ENCODE measurements around the gene ADAMTS2. TPM values are rescaled to one million over a fixed set of nuclear protein-coding genes. Genes with fewer than 3 reads are reported as not detected.

ADAMTS2 gene
- total and polyA plus RNA-seq, 2 experiments from 2014 or later: 1.6 to 8.1 TPM

GRCh38 chr5:179184521-179185050 is 160.7 kb downstream of the ADAMTS2 start:
- H3K9me2 ChIP-seq (ENCODE audit: insufficient read depth): no peaks in the 10 kb centered on the region
- Mint-ChIP-seq H3K27ac (peak overlapping the region; percentile 23; the same call in 1 of the 2 replicates), H3K27me3 (ENCODE audit: insufficient read depth, low read depth, poor library complexity) (peaks cover 17% of the 10 kb centered on the region), H3K4me3 (no peak overlapping the region), H3K36me3 (ENCODE audit: low read depth) (no peaks in the 10 kb centered on the region), H3K4me1 (peaks cover 53% of the 10 kb centered on the region), H3K9me3 (no peaks in the 10 kb centered on the region; the same call in 2 of the 3 replicates)
- H3F3A ChIP-seq (replicated peaks; ENCODE audit: low read depth): no peaks in the 10 kb centered on the region
- ATAC-seq (no peak), DNase-seq (ENCODE audit: low spot score) (no peak)
- no peak overlapping the region for H3K4me3 ChIP-seq
- H3K36me3 ChIP-seq (ENCODE audit: insufficient read depth): no peaks in the 10 kb centered on the region
- no peak overlapping the region for H2AFZ ChIP-seq
- H4K20me1 ChIP-seq (replicated peaks; ENCODE audit: insufficient read depth): no peaks in the 10 kb centered on the region
- no peaks in the 10 kb centered on the region for H3K79me2 ChIP-seq (replicated peaks; ENCODE audit: insufficient read depth)
- H3K27me3 ChIP-seq (ENCODE audit: insufficient read depth): no peaks in the 10 kb centered on the region
- H3K27ac ChIP-seq (ENCODE audit: low read depth): no peak overlapping the region
- H3K4me1 ChIP-seq (ENCODE audit: insufficient read depth): peaks cover 23% of the 10 kb centered on the region
- no peak overlapping the region for H3K4me2 ChIP-seq
- TF ChIP-seq JUNB (IDR thresholded peaks at IDR 0.05; ENCODE audit: unreplicated experiment) (no peak), POLR2AphosphoS5 (IDR thresholded peaks at IDR 0.05; ENCODE audit: low read depth) (no peak), NANOG (IDR thresholded peaks at IDR 0.05; ENCODE audit: borderline replicate concordance) (no peak), ETS1 (IDR thresholded peaks at IDR 0.05) (no peak), CREB1 (CRISPR knock-in tag; IDR thresholded peaks at IDR 0.05; ENCODE audit: low read depth) (no peak), ZNF114 (CRISPR knock-in tag; IDR thresholded peaks at IDR 0.05) (no peak)

GRCh38 chr5:179183481-179183880 is 161.8 kb downstream of the ADAMTS2 start:
- Histone ChIP-seq H3K4me3 (no peak overlapping the region), H3K9me2 (ENCODE audit: insufficient read depth) (no peaks in the 10 kb centered on the region), H4K20me1 (replicated peaks; ENCODE audit: insufficient read depth) (no peaks in the 10 kb centered on the region), H3F3A (replicated peaks; ENCODE audit: low read depth) (no peaks in the 10 kb centered on the region), H3K4me1 (ENCODE audit: insufficient read depth) (peaks cover 17% of the 10 kb centered on the region), H3K27ac (ENCODE audit: low read depth) (no peak overlapping the region), H3K27me3 (ENCODE audit: insufficient read depth) (no peaks in the 10 kb centered on the region), H2AFZ (no peak overlapping the region), H3K79me2 (replicated peaks; ENCODE audit: insufficient read depth) (no peaks in the 10 kb centered on the region), H3K36me3 (ENCODE audit: insufficient read depth) (no peaks in the 10 kb centered on the region), H3K4me2 (no peak overlapping the region)
- H3K4me1 Mint-ChIP-seq: peaks cover 44% of the 10 kb centered on the region
- ATAC-seq (no peak), DNase-seq (ENCODE audit: low spot score) (no peak)
- H3K36me3 Mint-ChIP-seq (ENCODE audit: low read depth): no peaks in the 10 kb centered on the region
- TF ChIP-seq CTCF (conservative IDR thresholded peaks at IDR 0.05; ENCODE audit: low read depth in 2 of 2) (peak in 1 of 2 experiments; percentile 28; a peak in 1 of 4 replicates), STAT1 (IDR thresholded peaks at IDR 0.05; ENCODE audit: unreplicated experiment) (no peak)
- H3K27me3 Mint-ChIP-seq (ENCODE audit: insufficient read depth, low read depth, poor library complexity): peaks cover 17% of the 10 kb centered on the region
- no peak overlapping the region for H3K4me3 Mint-ChIP-seq
- H3K9me3 Mint-ChIP-seq: no peaks in the 10 kb centered on the region; the same call in 2 of the 3 replicates
- no peak overlapping the region for H3K27ac Mint-ChIP-seq

GRCh38 chr5:179182601-179183000 is 162.7 kb downstream of the ADAMTS2 start:
- Histone ChIP-seq H3F3A (replicated peaks; ENCODE audit: low read depth) (no peaks in the 10 kb centered on the region), H2AFZ (no peak overlapping the region), H3K36me3 (ENCODE audit: insufficient read depth) (no peaks in the 10 kb centered on the region), H3K9me2 (ENCODE audit: insufficient read depth) (no peaks in the 10 kb centered on the region), H4K20me1 (replicated peaks; ENCODE audit: insufficient read depth) (no peaks in the 10 kb centered on the region), H3K79me2 (replicated peaks; ENCODE audit: insufficient read depth) (no peaks in the 10 kb centered on the region), H3K27me3 (ENCODE audit: insufficient read depth) (no peaks in the 10 kb centered on the region), H3K27ac (ENCODE audit: low read depth) (no peak overlapping the region), H3K4me2 (no peak overlapping the region), H3K4me3 (no peak overlapping the region), H3K4me1 (ENCODE audit: insufficient read depth) (peaks cover 8% of the 10 kb centered on the region)
- peaks cover 36% of the 10 kb centered on the region for H3K4me1 Mint-ChIP-seq
- no peak for DNase-seq (ENCODE audit: low spot score)
- no peak overlapping the region for H3K27ac Mint-ChIP-seq
- no peak for ATAC-seq
- no peaks in the 10 kb centered on the region; the same call in 2 of the 3 replicates for H3K9me3 Mint-ChIP-seq
- H3K4me3 Mint-ChIP-seq: no peak overlapping the region
- H3K36me3 Mint-ChIP-seq (ENCODE audit: low read depth): no peaks in the 10 kb centered on the region
- peaks cover 12% of the 10 kb centered on the region for H3K27me3 Mint-ChIP-seq (ENCODE audit: insufficient read depth, low read depth, poor library complexity)
- TF ChIP-seq ZNF462 (CRISPR knock-in tag; IDR thresholded peaks at IDR 0.05): no peak

Data from GM23338 (cell line).